HepG2 (cell line): ENCODE data around the gene FGF4. TPM values are rescaled to one million over a fixed set of nuclear protein-coding genes. Genes with fewer than 3 reads are reported as not detected.

Experiments used
- ATAC-seq: fragments of 200-7000 bp; cut with Tn5 transposase; 3 replicates; pipeline ENCODE4 v1.9.1; 2020; ENCODE audit warnings: mild to moderate bottlenecking, moderate library complexity
- BruUV-seq: library from RNA; stranded (reverse); fragments of 400-500 nt; replicated peaks from 2 replicates; lab custom pipeline; 2021; lab: Mats Ljungman, UMichigan
- CTCF ChIA-PET: fragments of 300-600 bp; formaldehyde crosslinking; extraction: SDS; loops from one replicate; lab custom pipeline; 2021; ENCODE audit warnings: low total read pairs, inconsistent platforms, low intra/inter-chr PET ratio; lab: Yijun Ruan, JAX
- POLR2A ChIA-PET: fragments of 350-600 bp; sonication (Branson Sonifier 250); formaldehyde crosslinking; loops from one replicate; lab custom pipeline; 2020; ENCODE audit warnings: antibody characterized with exemption, inconsistent platforms; lab: Yijun Ruan, JAX
- DNase-seq: peaks from one replicate; pipeline ENCODE4 v3.0.0-alpha.2; 2015; ENCODE audit warnings: low spot score
- FAIRE-seq: peaks from 3 replicates; lab custom pipeline; 2011; peaks lifted over from hg19 to GRCh38; lab: Jason Lieb, UNC
- H2AFZ ChIP-seq: one replicate; pipeline ENCODE4 v1.6.1; 2011; ENCODE audit warnings: low read length, inconsistent platforms
- H3K27ac ChIP-seq: fragments of 300-600 bp; 3 replicates; pipeline ENCODE4 v1.8.0; 2011; ENCODE audit warnings: mixed run types, mild to moderate bottlenecking, mixed read lengths, low read length, inconsistent platforms; ENCODE audit not compliant: insufficient read depth; ENCODE audit errors: extremely low read length
- H3K27me3 ChIP-seq, 2 experiments: fragments of 200-600 bp in 1 of 2; 2 replicates in 1 of 2; 3 replicates in 1 of 2; pipeline versions ENCODE4 v1.6.0 to v1.8.0; 2011; ENCODE audit warnings: low read length in 2 of 2, mild to moderate bottlenecking in 2 of 2, moderate library complexity in 2 of 2, inconsistent platforms in 1 of 2; ENCODE audit not compliant: insufficient read depth in 2 of 2, control insufficient read depth in 1 of 2
- H3K36me3 ChIP-seq, 2 experiments: fragments of 200-600 bp in 1 of 2; replicated peaks in 1 of 2; 2 replicates in 1 of 2; 3 replicates in 1 of 2; pipeline versions ENCODE4 v1.5.1 to v1.8.0; 2011; ENCODE audit warnings: low read length in 2 of 2, inconsistent platforms in 1 of 2; ENCODE audit not compliant: insufficient read depth in 2 of 2, control insufficient read depth in 1 of 2
- H3K4me1 ChIP-seq: 2 replicates; pipeline ENCODE4 v1.5.1; 2012; ENCODE audit warnings: low read length, inconsistent platforms; ENCODE audit not compliant: insufficient read depth
- H3K4me2 ChIP-seq: 2 replicates; pipeline ENCODE4 v1.6.0; 2011; ENCODE audit warnings: low read depth, low read length, inconsistent platforms
- H3K4me3 ChIP-seq, 3 experiments: fragments of 200-600 bp in 1 of 3; sonication (generic), shearing (Covaris generic) in 1 of 3; replicated peaks in 1 of 3; 2 replicates each; pipeline ENCODE4 v1.5.1; 2011 to 2016; ENCODE audit warnings: low read length in 3 of 3, inconsistent platforms in 2 of 3, low read depth in 2 of 3, mild to moderate bottlenecking in 2 of 3, control low read depth in 1 of 3, mixed read lengths in 1 of 3; ENCODE audit not compliant: insufficient read depth in 1 of 3
- H3K79me2 ChIP-seq: one replicate; pipeline ENCODE4 v1.6.1; 2011; ENCODE audit warnings: low read length, inconsistent platforms; ENCODE audit not compliant: insufficient read depth
- H3K9ac ChIP-seq: 2 replicates; pipeline ENCODE4 v1.6.0; 2011; ENCODE audit warnings: mild to moderate bottlenecking, low read depth, low read length, inconsistent platforms; ENCODE audit not compliant: insufficient read depth
- H3K9me3 ChIP-seq: 2 replicates; pipeline ENCODE4 v1.5.1; 2012; ENCODE audit warnings: mild to moderate bottlenecking, low read length
- H4K20me1 ChIP-seq: 2 replicates; pipeline ENCODE4 v1.6.0; 2011; ENCODE audit warnings: inconsistent platforms, mild to moderate bottlenecking, low read length, moderate library complexity; ENCODE audit not compliant: insufficient read depth
- CEBPB ChIP-seq: IDR thresholded peaks from 2 replicates; pipeline ENCODE4 v1.6.1; 2011; ENCODE audit warnings: low read depth, low read length, improper control_type of control experiment, borderline replicate concordance
- HHEX ChIP-seq: IDR thresholded peaks from 2 replicates; pipeline ENCODE4 v1.6.1; 2016; ENCODE audit warnings: control low read depth
- NBN ChIP-seq: fragments of 450-650 bp; conservative IDR thresholded peaks from 2 replicates; pipeline ENCODE4 v1.6.1; 2017
- ZNF441 ChIP-seq: sonication (generic); formaldehyde crosslinking; IDR thresholded peaks from 2 replicates; pipeline ENCODE4 v1.7.0; 2021; ENCODE audit warnings: missing genetic modification reagents, borderline replicate concordance
- ZNF737 ChIP-seq: sonication (generic); formaldehyde crosslinking; IDR thresholded peaks from 2 replicates; pipeline ENCODE4 v1.5.0; 2020; ENCODE audit warnings: missing genetic modification reagents, mild to moderate bottlenecking, borderline replicate concordance
- ZNF75D ChIP-seq: sonication (generic); formaldehyde crosslinking; IDR thresholded peaks from 2 replicates; pipeline ENCODE4 v1.8.1; 2023; ENCODE audit warnings: missing genetic modification reagents, mild to moderate bottlenecking, borderline replicate concordance
- ZNF770 ChIP-seq: sonication (generic); formaldehyde crosslinking; IDR thresholded peaks from 2 replicates; pipeline ENCODE4 v1.5.0; 2020; ENCODE audit warnings: mild to moderate bottlenecking, missing genetic modification reagents
- WGBS: methylation state at CpG from one replicate; pipeline ENCODE4 v1.1.6; 2017; ENCODE audit warnings: low lambda C conversion rate; 5-methylcytosine and 5-hydroxymethylcytosine counted together
- in situ Hi-C: cut with HindIII; loops from 2 replicates; pipeline ENCODE4 v1.10.0; 2017; ENCODE audit warnings: low pct_unique_long_range_greater_than_20kb; ENCODE audit not compliant: extremely low pct_ligation_motif_present
- intact Hi-C: fragments of 100-400 bp; cut with micrococcal nuclease; formaldehyde crosslinking; loops from one replicate; pipeline ENCODE4 v1.10.0; 2022; ENCODE audit not compliant: unreplicated experiment
- polyA plus RNA-seq, 8 experiments: library from polyadenylated mRNA; depleted of rRNA in 3 of 8; stranded (reverse) in 7 of 8; unstranded in 1 of 8; fragments of >200 nt; fragmentation: Illumina TruSeq in 4 of 8; extraction: Trizol in 4 of 8; gene quantifications; 2 replicates each; pipeline versions ENCODE4 v1.2.1 to v1.2.3, GENCODE V29; 2011 to 2016; ENCODE audit warnings: low read depth in 4 of 8, missing spikeins in 1 of 8, mixed read lengths in 1 of 8; ENCODE audit not compliant: insufficient read depth in 1 of 8
- total RNA-seq, 5 experiments: library from RNA; depleted of rRNA; stranded (reverse); fragments of >200 nt; fragmentation: Illumina TruSeq; extraction: Trizol; gene quantifications; 2 replicates each; pipeline ENCODE4 v1.2.3, GENCODE V29; 2016; ENCODE audit warnings: low read depth in 1 of 5
- TF ChIP-seq, protein P1 (sequence below): sonication (generic); formaldehyde crosslinking; IDR thresholded peaks from 2 replicates; pipeline ENCODE4 v1.4.0; 2020; ENCODE audit warnings: low read depth, missing genetic modification reagents
- TF ChIP-seq, protein P2 (sequence below): sonication (generic); formaldehyde crosslinking; conservative IDR thresholded peaks from 2 replicates; pipeline ENCODE4 v1.4.0; 2020; ENCODE audit warnings: missing genetic modification reagents

Gene FGF4
- total and polyA plus RNA-seq, 2 of the 13 experiments (the other 11 are each of a cell fraction or from before 2014, with no cell fraction given), result not detected

GRCh38 chr11:69729252-69729651, 45.9 kb downstream of the FGF4 start:
- Histone ChIP-seq H3K4me2 (no peak overlapping the region), H3K4me1 (no peaks in the 10 kb centered on the region), H3K9me3 (peaks cover 4% of the 10 kb centered on the region; the same call in 1 of the 2 replicates), H3K27me3 (peaks cover 4 to 56% of the 10 kb centered on the region in 2 experiments; a peak in 4 of 5 replicates), H3K4me3 (no peak overlapping the region), H3K36me3 (no peaks in the 10 kb centered on the region), H3K9ac (no peak overlapping the region), H3K27ac (no peak overlapping the region), H3K79me2 (no peaks in the 10 kb centered on the region), H4K20me1 (no peaks in the 10 kb centered on the region), H2AFZ (no peak overlapping the region)
- CTCF ChIA-PET, result no interaction called here
- 0% methylated on average over 1 of the region's 9 CpGs for WGBS
- intact Hi-C loops (no loop called here), in situ Hi-C loops (no loop called here)
- POLR2A ChIA-PET, result no interaction called here
- ATAC-seq (no peak), DNase-seq (no peak), FAIRE-seq (no peak)
- TF ChIP-seq, protein P1, sequence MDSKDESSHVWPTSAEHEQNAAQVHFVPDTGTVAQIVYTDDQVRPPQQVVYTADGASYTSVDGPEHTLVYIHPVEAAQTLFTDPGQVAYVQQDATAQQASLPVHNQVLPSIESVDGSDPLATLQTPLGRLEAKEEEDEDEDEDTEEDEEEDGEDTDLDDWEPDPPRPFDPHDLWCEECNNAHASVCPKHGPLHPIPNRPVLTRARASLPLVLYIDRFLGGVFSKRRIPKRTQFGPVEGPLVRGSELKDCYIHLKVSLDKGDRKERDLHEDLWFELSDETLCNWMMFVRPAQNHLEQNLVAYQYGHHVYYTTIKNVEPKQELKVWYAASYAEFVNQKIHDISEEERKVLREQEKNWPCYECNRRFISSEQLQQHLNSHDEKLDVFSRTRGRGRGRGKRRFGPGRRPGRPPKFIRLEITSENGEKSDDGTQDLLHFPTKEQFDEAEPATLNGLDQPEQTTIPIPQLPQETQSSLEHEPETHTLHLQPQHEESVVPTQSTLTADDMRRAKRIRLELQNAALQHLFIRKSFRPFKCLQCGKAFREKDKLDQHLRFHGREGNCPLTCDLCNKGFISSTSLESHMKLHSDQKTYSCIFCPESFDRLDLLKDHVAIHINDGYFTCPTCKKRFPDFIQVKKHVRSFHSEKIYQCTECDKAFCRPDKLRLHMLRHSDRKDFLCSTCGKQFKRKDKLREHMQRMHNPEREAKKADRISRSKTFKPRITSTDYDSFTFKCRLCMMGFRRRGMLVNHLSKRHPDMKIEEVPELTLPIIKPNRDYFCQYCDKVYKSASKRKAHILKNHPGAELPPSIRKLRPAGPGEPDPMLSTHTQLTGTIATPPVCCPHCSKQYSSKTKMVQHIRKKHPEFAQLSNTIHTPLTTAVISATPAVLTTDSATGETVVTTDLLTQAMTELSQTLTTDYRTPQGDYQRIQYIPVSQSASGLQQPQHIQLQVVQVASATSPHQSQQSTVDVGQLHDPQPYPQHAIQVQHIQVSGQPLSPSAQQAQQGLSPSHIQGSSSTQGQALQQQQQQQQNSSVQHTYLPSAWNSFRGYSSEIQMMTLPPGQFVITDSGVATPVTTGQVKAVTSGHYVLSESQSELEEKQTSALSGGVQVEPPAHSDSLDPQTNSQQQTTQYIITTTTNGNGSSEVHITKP (CRISPR knock-in tag), result no peak
- TF ChIP-seq CEBPB, result no peak
- no peak for TF ChIP-seq ZNF770 (CRISPR knock-in tag)
- no peak for TF ChIP-seq ZNF441 (CRISPR knock-in tag)
- TF ChIP-seq, protein P2, sequence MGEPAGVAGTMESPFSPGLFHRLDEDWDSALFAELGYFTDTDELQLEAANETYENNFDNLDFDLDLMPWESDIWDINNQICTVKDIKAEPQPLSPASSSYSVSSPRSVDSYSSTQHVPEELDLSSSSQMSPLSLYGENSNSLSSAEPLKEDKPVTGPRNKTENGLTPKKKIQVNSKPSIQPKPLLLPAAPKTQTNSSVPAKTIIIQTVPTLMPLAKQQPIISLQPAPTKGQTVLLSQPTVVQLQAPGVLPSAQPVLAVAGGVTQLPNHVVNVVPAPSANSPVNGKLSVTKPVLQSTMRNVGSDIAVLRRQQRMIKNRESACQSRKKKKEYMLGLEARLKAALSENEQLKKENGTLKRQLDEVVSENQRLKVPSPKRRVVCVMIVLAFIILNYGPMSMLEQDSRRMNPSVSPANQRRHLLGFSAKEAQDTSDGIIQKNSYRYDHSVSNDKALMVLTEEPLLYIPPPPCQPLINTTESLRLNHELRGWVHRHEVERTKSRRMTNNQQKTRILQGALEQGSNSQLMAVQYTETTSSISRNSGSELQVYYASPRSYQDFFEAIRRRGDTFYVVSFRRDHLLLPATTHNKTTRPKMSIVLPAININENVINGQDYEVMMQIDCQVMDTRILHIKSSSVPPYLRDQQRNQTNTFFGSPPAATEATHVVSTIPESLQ (CRISPR knock-in tag), result no peak
- no peak for TF ChIP-seq NBN
- no peak for TF ChIP-seq ZNF737
- TF ChIP-seq ZNF75D (CRISPR knock-in tag), result no peak
- no peak for TF ChIP-seq HHEX (CRISPR knock-in tag)
- BruUV-seq, result no TSS peak
